Measurements from ENCODE around the gene PINK1.

PINK1 gene

GRCh38 chr1:20641975-20642374 is 8.7 kb downstream of the PINK1 start:
- in situ Hi-C loops (cut with HindIII; ENCODE audit: low sequenced_read_pairs), result no loop called here

GRCh38 chr1:20643080-20643479 is 9.8 kb downstream of the PINK1 start:
- in situ Hi-C loops (cut with HindIII; ENCODE audit: low sequenced_read_pairs), result no loop called here

GRCh38 chr1:20644416-20644815 is 11.2 kb downstream of the PINK1 start:
- in situ Hi-C loops (cut with HindIII; ENCODE audit: low sequenced_read_pairs), result no loop called here

GRCh38 chr1:20645414-20645813 is 12.2 kb downstream of the PINK1 start:
- in situ Hi-C loops (cut with HindIII; ENCODE audit: low sequenced_read_pairs), result no loop called here

GRCh38 chr1:20648438-20648837 is 15.2 kb downstream of the PINK1 start:
- in situ Hi-C loops (cut with HindIII; ENCODE audit: low sequenced_read_pairs), result no loop called here

- in situ Hi-C loops (cut with HindIII; ENCODE audit: low sequenced_read_pairs), result no loop called here
Measured at GRCh38 chr1:20648946-20649345, 15.7 kb downstream of the PINK1 start.

- in situ Hi-C loops (cut with HindIII; ENCODE audit: low sequenced_read_pairs), result no loop called here
Measured at GRCh38 chr1:20652300-20652699, 19.0 kb downstream of the PINK1 start.

- in situ Hi-C loops (cut with HindIII; ENCODE audit: low sequenced_read_pairs), result no loop called here
Measured at GRCh38 chr1:20654104-20654690, 20.9 kb downstream of the PINK1 start.

- in situ Hi-C loops (cut with HindIII; ENCODE audit: low sequenced_read_pairs), result loop anchor here (5.0 kb wide), 1 partner anchor 145 kb away; no protein-coding TSS in a partner anchor
Measured at GRCh38 chr1:20657024-20657423, 23.8 kb downstream of the PINK1 start.

GRCh38 chr1:20658166-20658915 is 25.1 kb downstream of the PINK1 start:
- in situ Hi-C loops (cut with HindIII; ENCODE audit: low sequenced_read_pairs), result loop anchor here (5.0 kb wide), 1 partner anchor 146 kb away; no protein-coding TSS in a partner anchor

GRCh38 chr1:20660363-20660762 is 27.1 kb downstream of the PINK1 start:
- in situ Hi-C loops (cut with HindIII; ENCODE audit: low sequenced_read_pairs), result no loop called here

- in situ Hi-C loops (cut with HindIII; ENCODE audit: low sequenced_read_pairs), result no loop called here
Measured at GRCh38 chr1:20660847-20661206, 27.6 kb downstream of the PINK1 start.

GRCh38 chr1:20661207-20662109 is 28.2 kb downstream of the PINK1 start, which contains the start of gene DDOST:
DDOST (minus strand) TSS chr1:20661369; CDS start chr1:20661350, 19 bp downstream.
- in situ Hi-C loops (cut with HindIII; ENCODE audit: low sequenced_read_pairs), result no loop called here

- in situ Hi-C loops (cut with HindIII; ENCODE audit: low sequenced_read_pairs), result no loop called here
Measured at GRCh38 chr1:20662110-20662475, 28.8 kb downstream of the PINK1 start.

GRCh38 chr1:20663365-20663764 is 30.1 kb downstream of the PINK1 start:
- in situ Hi-C loops (cut with HindIII; ENCODE audit: low sequenced_read_pairs), result no loop called here

GRCh38 chr1:20663969-20664715 is 30.9 kb downstream of the PINK1 start:
- in situ Hi-C loops (cut with HindIII; ENCODE audit: low sequenced_read_pairs), result no loop called here

GRCh38 chr1:20665726-20666125 is 32.5 kb downstream of the PINK1 start:
- in situ Hi-C loops (cut with HindIII; ENCODE audit: low sequenced_read_pairs), result no loop called here

- in situ Hi-C loops (cut with HindIII; ENCODE audit: low sequenced_read_pairs), result no loop called here
Measured at GRCh38 chr1:20666146-20666545, 32.9 kb downstream of the PINK1 start.

GRCh38 chr1:20666804-20667203 is 33.5 kb downstream of the PINK1 start:
- in situ Hi-C loops (cut with HindIII; ENCODE audit: low sequenced_read_pairs), result no loop called here

GRCh38 chr1:20668581-20668980 is 35.3 kb downstream of the PINK1 start:
- in situ Hi-C loops (cut with HindIII; ENCODE audit: low sequenced_read_pairs), result no loop called here

- in situ Hi-C loops (cut with HindIII; ENCODE audit: low sequenced_read_pairs), result no loop called here
Measured at GRCh38 chr1:20670936-20671335, 37.7 kb downstream of the PINK1 start.

Measured in DLD1 (cell line).